ENCODE data around the gene ITPKC.
"Not testable (repeated sequence)": the region's sequence is repeated elsewhere in the genome, so short reads cannot be mapped to it uniquely, and the experiment has no call there.

Gene ITPKC

DNA sequence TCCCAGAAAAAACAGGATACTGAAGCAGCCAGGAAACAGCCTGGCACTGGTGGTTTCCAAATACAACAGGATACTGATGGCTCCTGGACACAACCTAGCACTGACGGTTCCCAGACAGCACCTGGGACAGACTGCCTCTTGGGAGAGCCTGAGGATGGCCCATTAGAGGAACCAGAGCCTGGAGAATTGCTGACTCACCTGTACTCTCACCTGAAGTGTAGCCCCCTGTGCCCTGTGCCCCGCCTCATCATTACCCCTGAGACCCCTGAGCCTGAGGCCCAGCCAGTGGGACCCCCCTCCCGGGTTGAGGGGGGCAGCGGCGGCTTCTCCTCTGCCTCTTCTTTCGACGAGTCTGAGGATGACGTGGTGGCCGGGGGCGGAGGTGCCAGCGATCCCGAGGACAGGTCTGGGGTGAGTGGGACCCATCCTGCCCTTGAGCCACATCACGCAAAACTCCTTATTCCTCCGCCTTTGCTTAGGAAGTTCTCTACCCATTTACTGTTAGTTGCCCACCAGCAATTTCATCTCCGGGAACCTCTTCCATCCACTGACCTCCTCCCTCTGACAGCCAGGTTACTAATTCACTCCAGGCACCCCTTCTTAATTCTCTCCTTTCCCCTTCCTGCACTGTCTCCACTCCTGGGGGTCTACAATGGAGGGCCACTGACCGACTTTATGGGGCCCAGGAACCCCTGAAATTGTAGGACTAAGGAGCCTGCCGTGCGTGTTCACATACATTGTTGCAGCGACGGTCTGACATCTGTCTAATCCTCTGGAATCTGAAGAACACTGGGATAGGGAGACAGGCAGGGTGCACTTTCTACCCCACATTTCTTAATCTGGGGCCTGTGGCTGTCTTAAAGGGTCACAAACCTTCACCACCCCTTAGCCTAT, 1.2 kb downstream of the ITPKC start:
- DNase-seq: no peak

DNA sequence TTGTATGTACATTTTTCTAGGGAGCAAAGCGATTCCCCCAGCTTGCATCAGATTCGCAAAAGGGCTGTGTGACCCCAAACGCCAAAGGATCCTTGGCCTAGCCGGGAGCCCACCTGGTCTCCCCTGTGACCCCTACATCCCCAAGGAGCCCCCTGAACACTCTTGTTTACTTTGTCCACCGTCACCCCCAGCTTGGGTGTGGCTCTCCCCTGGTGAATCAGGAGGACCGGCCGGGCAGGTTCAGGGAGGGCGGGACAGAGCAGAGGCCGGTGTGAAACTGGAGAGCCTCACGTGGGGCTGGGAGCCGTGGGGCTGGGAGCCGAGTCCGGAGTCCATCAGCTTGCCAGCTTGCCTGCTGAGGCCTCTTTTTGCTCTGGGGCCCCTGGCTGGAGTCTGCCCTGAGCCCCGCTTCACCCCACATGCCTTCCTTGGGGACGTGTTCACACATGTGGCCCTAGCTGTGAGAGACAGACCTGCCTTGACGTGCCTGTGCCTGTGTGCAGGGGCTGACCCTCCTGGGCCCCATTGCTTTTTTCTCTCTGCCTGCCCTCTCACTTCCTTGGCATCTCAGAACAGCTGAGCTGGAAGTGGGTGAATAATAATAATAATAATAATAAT, 2.0 kb downstream of the ITPKC start:
- DNase-seq: no peak

DNA sequence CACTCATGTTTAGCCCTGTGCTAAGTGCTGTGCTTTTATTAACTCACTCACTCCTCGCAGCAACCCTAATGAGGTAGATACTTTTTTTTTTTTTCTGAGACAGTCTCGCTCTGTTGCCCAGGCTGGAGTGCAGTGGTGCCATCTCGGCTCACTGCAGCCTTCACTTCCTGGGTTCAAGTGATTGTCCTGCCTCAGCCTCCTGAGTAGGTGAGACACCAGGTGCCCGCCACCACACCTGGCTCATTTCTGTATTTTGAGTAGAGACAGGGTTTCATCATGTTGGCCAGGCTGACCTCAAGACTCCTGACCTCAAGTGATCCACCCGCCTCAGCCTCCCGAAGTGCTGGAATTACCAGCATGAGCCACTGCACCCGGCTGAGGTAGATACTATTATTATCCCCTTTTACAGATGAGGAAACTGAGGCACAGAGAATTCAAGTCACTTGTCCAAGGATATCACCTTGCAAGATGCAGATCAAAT, 2.5 kb downstream of the ITPKC start:
- DNase-seq: no peak

DNA sequence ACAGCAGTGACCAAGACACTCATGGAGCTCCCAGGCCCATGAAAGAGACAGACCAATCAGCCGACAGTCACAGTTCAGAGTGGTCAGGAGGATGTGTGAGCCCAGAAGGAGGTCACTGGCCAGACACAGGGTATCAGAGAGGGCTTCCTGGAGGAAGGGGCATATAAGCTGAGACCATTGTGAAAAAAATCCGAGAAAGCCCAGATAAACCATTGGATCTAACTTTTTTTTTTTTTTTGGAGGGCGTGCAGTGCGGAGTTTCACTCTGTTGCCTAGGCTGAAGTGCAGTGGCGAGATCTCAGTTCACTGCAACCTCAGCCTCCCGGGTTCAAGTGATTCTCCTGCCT, 4.2 kb downstream of the ITPKC start:
- no peak for DNase-seq

- DNase-seq: no peak
Observed at GRCh38 chr19:40721936-40722661, 5.2 kb downstream of the ITPKC start.

DNA sequence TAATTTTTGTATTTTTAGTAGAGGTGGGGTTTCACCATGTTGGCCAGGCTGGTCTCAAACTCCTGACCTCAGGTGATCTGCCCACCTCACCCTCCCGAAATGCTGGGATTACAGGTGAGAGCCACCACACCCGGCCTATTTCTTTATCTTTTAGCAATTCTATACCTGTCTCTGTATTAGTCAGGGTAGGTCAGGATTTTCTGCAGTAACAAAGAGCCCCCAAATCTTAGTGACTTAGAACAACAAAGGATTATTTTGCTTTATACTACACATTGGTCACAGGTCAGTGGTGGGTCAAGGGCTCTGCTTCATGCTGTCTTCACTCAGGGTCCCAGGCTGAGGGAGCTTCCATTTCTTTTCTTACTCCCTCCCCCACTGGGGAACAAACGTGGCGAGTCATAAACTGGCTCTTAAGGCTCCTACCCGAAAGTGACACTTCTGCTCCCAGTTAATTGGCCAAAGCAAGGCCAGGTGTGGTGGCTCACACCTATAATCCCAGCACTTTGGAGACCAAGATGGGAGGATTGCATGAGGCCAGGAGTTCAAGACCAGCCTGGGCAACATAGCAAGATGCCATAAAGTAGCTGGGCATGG, 6.8 kb downstream of the ITPKC start:
- DNase-seq: no peak

DNA sequence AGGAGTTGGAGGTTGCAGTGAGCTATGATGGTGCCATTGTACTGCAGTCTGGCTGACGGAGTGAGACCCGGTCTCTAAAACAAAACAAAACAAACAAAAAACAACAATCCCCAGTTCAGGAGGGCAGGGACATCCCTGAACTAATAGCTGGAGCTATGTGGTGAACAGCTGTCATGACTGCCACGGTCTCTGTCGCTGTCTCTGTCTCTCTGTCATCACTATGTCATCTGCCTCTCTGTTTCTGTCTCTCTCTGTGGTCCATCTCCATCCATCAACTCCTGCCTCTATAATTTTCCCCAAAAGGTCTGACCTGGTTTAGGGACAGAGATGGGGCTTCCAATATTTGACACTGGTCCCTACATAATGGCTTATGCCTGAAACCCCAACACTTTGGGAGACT, 7.4 kb downstream of the ITPKC start:
- no peak for DNase-seq

DNA sequence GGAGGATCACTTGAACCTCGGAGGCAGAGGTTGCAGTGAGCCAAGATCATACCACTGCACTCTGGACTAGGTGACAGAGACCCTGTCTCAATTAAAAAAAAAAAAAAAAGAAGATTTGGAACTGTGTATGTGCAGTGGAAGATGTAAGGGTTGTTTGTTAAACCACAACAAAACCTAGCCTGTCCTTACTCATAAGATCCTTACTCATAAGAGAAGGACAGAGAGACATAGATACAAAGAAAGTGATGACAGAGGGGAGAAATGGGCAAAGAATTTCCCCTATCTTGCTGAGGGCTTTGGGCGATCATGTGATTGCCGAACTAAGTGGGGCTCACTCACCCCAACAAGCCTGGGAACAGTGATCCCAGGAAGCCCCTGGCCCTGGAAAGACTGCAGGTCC, 7.9 kb downstream of the ITPKC start:
- no peak for DNase-seq

- DNase-seq: no peak
Observed at GRCh38 chr19:40726279-40726678, 9.4 kb downstream of the ITPKC start.

DNA sequence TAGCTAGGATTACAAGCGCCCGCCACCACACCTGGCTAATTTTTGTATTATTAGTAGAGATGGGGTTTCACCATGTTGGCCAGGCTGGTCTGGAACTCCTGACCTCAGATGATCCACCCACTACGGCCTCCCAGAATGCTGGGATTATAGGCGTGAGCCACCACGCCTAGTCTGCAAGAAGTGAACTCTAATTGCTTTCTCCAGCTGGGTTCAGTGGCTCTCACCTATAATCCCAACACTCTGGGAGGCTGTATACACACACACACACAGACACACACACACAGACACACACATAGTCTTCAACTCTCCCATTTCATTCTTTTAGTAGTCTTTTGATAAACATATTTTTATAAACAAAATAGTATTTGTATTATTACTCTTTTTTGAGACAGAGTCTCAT, 13.2 kb downstream of the ITPKC start:
- not testable (repeated sequence) for DNase-seq

DNA sequence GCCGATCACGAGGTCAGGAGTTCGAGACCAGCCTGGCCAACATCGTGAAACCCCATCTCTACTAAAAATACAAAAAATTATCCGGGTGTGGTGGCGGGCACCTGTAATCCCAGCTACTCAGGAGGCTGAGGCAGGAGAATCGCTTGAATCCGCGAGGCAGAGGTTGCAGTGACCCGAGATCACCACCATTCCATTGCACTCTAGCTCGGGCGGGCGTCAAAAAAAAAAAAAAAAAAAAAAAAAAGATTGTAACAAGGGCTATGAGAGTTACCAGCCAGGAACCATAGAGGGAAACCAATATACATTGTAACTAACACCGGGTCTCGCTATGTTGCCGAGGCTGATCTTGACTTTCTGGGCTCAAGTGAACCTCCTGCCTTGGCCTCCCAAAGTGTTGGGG, 15.4 kb downstream of the ITPKC start:
- not testable (repeated sequence) for DNase-seq

DNA sequence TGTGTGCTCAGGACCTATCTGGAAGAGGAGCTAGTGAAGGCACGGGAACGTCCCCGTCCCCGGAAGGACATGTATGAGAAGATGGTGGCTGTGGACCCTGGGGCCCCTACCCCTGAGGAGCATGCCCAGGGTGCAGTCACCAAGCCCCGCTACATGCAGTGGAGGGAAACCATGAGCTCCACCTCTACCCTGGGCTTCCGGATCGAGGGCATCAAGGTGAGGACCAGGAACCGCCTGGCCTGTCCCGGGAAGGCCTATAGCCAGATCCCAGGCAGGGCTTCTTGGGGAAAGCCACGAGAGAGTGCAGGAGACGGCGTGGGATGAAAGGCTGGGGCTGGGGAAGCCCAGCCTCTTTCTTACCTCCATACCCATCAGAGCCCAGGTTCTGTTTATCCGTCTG, 16.2 kb downstream of the ITPKC start:
- no peak for DNase-seq

DNA sequence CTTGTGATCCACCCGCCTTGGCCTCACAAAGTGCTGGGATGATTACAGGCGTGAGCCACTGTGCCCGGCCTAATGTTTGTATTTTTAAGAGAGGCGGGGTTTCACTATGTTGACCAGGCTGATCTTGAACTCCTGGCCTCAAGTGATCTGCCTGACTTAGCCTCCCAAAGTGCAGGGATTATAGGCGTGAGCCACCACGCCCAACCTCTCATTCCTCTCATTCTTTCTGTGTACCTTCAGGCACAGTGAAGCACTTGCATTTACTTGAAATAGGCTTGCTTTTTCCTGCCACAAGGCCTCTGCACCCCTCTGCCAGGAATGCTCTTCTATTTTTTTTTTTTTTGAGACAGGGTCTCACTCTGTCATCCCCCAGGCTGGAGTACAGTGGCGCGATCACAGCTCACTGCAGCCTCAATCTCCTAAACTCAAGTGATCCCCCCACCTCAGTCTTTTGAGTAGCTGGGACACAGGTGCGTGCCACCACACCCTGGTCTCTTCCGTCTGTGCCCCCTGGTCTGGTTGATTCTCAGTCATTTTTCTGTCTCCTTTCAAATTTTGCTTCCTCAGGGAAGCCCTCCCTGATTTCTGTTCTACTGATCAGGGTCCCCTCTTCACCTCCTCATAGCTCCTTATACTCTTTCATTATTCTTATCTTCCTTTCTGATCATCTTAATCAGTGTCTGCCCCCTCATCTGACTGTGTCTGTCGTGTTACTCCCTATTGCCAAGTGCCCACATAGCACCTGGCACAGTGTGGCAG, 18.3 kb downstream of the ITPKC start:
- no peak for DNase-seq

DNA sequence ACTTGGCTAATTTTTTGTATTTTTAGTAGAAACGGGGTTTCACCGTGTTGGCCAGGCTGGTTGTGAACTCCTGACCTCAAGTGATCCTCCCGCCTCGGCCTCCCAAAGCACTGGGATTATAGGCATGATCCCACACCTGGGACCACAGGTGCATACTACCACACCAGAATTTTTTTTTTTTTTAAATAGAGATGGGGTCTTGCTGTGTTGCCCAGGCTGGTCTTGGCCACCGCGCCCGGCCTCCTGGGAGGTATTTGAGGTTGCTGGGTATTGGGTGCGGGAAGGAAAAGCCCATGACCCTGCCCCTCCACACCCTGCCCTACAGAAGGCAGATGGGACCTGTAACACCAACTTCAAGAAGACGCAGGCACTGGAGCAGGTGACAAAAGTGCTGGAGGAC, 19.7 kb downstream of the ITPKC start:
- no peak for DNase-seq

- DNase-seq: no peak
Observed at GRCh38 chr19:40737102-40737644, 20.3 kb downstream of the ITPKC start.

GRCh38 chr19:40739030-40739839, 22.3 kb downstream of the ITPKC start:
- no peak for DNase-seq

DNA sequence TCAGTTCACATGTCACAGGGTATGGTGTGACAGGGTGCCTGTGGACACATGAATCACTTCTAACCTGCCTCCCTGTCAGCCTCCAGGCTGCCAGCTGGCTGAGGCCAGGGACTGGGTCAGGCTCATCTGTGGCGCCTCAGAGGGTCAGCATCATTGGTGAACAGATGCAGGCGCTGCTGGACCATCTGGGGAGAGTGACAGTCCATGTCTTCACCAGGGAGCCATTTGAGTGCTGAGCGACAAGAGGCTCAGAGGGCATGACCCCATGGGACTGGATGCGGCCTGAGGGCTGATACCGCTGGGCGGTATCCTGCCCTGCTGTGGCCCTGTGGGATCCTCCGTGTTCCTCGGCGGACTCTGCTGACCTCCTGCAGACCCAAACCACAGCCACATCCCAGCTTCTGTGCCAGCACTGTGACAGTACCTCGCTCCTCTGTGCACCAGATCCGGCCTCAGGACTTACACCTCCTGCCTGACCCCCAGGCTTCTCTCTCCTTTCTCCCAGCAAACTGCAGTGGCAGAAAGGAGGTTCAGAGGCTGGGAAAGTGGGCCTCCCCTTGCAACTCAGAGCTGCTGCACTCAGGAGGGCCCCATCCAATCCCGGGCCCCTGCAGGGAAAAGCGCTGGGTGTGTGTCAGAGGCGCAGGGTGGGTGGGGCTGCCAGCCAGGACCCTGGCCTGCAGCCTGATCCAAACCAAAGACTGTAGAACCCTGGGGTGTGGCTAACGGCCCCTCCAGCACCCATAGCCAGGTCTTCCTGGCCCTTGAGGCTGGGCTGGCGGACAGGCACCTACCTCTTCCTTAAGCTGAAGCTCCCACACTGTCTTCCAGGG, 23.2 kb downstream of the ITPKC start:
- no peak for DNase-seq

GRCh38 chr19:40740747-40741146, 23.8 kb downstream of the ITPKC start:
- DNase-seq: no peak

DNA sequence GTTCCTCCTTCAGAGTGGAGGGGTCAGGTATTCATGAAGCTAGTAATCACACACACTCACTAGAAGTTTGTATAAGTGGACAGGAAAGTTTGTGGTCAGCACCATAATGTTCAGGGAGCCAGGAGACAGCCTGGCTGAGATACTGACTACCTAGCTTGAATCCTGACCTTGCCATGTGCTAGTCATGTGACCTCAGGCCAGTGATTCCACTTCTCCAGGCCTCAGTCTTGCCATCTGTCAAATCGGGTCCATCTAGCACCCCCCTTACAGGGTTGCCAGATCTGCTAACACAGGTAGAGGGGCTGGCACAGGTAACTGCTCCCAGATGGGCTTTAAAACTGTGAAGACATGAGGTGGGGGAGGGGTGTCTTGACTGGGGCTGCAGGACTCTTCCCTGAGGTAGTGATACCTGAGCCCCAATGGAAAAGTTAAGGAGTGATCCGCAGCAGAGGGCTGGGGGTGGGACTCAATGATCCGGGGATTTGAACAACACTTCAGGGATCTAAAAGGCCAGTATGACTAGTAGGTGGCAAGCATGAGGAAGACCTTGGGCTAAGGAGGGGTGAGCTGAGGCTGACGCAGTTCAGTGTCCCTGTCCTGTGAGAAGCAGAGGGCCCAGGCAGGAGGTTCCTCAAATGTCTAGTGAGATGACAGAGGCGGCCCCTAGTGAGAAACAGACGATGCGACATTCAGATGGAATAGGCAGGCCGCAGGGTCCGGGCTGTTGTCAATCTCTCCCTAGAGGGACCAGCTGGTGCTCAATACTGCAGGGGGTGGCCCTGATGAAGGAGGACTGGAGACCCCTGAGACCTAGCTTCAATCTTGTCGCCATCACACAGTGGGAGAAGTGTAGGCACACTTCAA, 24.8 kb downstream of the ITPKC start:
- no peak for DNase-seq

GRCh38 chr19:40742477-40742876, 25.6 kb downstream of the ITPKC start:
- no peak for DNase-seq
